HG03066 (cell line): Measurements from ENCODE around the gene LSP1.
A peak's percentile ranks its signal among the peaks of the same experiment; 100 is the strongest.

ENCODE experiments used
- ATAC-seq: cut with Tn5 transposase; IDR thresholded peaks from one replicate; pipeline ENCODE4 v1.9.1; 2021; ENCODE audit warnings: low read depth; ENCODE audit not compliant: unreplicated experiment

LSP1 gene

GRCh38 chr11:1836011-1836945 lies 16.6 kb upstream of the LSP1 start:
- no peak for ATAC-seq

GRCh38 chr11:1837171-1838076 lies 15.5 kb upstream of the LSP1 start:
- no peak for ATAC-seq

- ATAC-seq = no peak
Observed at GRCh38 chr11:1838077-1838425, 14.8 kb upstream of the LSP1 start.

- no peak for ATAC-seq
Observed at GRCh38 chr11:1838426-1839144, 14.3 kb upstream of the LSP1 start, which contains the start of gene TNNI2. Gene TNNI2, plus strand, starts transcription at chr11:1838981. Its CDS starts 716 bp downstream, at chr11:1839697.

GRCh38 chr11:1839204-1839923 lies 13.5 kb upstream of the LSP1 start:
- ATAC-seq = peak; percentile 16

- ATAC-seq = peak; percentile 43
Observed at GRCh38 chr11:1839924-1840779, 12.7 kb upstream of the LSP1 start.

GRCh38 chr11:1840780-1841480 lies 12.0 kb upstream of the LSP1 start:
- no peak for ATAC-seq

- no peak for ATAC-seq
Observed at GRCh38 chr11:1841511-1842148, 11.3 kb upstream of the LSP1 start.

GRCh38 chr11:1842149-1843097 lies 10.5 kb upstream of the LSP1 start:
- ATAC-seq = no peak

- ATAC-seq = no peak
Observed at GRCh38 chr11:1843098-1843473, 9.8 kb upstream of the LSP1 start.

GRCh38 chr11:1843796-1844195 lies 9.1 kb upstream of the LSP1 start:
- no peak for ATAC-seq

GRCh38 chr11:1844221-1845094 lies 8.4 kb upstream of the LSP1 start:
- no peak for ATAC-seq

GRCh38 chr11:1845095-1845429 lies 7.8 kb upstream of the LSP1 start:
- no peak for ATAC-seq

GRCh38 chr11:1845561-1846452 lies 7.1 kb upstream of the LSP1 start:
- no peak for ATAC-seq

GRCh38 chr11:1846453-1846932 lies 6.4 kb upstream of the LSP1 start:
- no peak for ATAC-seq
